Naive B cell (primary cell): ENCODE results near the gene GRIK4. TPM values are rescaled to one million over a fixed set of nuclear protein-coding genes. Genes with fewer than 3 reads are reported as not detected.

ENCODE experiments used
- ATAC-seq, 2 donors: fragments of 150-1000 bp; cut with Tn5 transposase; 2 replicates each; pipeline ENCODE4 v1.10.0; 2021; ENCODE audit warnings: low read depth in 2 of 2, mild to moderate bottlenecking in 2 of 2, moderate library complexity in 2 of 2
- DNase-seq: peaks from one replicate; pipeline ENCODE4 v3.0.0; 2022
- H3K27ac Mint-ChIP-seq, 6 donors: one replicate each; pipeline ENCODE4 v1.8.0; 2020 to 2022; ENCODE audit warnings: mild to moderate bottlenecking in 6 of 6, mixed read lengths in 6 of 6, moderate library complexity in 5 of 6, inconsistent platforms in 2 of 6
- H3K27me3 Mint-ChIP-seq, 3 donors: one replicate each; pipeline ENCODE4 v1.8.0; 2021 to 2022; ENCODE audit warnings: mixed read lengths in 3 of 3, mild to moderate bottlenecking in 1 of 3
- H3K36me3 Mint-ChIP-seq, 2 donors: one replicate each; pipeline ENCODE4 v1.8.0; 2020 to 2022; ENCODE audit warnings: mixed read lengths in 2 of 2, inconsistent platforms in 1 of 2, mild to moderate bottlenecking in 1 of 2
- H3K4me1 Mint-ChIP-seq, 3 donors: one replicate each; pipeline ENCODE4 v1.8.0; 2020 to 2022; ENCODE audit warnings: mixed read lengths in 3 of 3, inconsistent platforms in 1 of 3, mild to moderate bottlenecking in 1 of 3, moderate library complexity in 1 of 3
- H3K4me3 Mint-ChIP-seq, 8 donors: one replicate each; pipeline ENCODE4 v1.8.0; 2020 to 2022; ENCODE audit warnings: mild to moderate bottlenecking in 8 of 8, mixed read lengths in 8 of 8, moderate library complexity in 8 of 8, inconsistent platforms in 2 of 8
- H3K9me3 Mint-ChIP-seq, 7 donors: one replicate each; pipeline ENCODE4 v1.8.0; 2020 to 2022; ENCODE audit warnings: mixed read lengths in 7 of 7, mild to moderate bottlenecking in 5 of 7, inconsistent platforms in 2 of 7, moderate library complexity in 1 of 7
- polyA plus RNA-seq, 6 donors: library from polyadenylated mRNA; unstranded; fragments of 300-500 nt; fragmentation: Illumina TruSeq; gene quantifications; one replicate each; pipeline ENCODE4 v1.2.3, GENCODE V29; 2021; ENCODE audit warnings: low read depth in 6 of 6

The GRIK4 gene
- polyA plus RNA-seq, 6 donors from 2014 or later: 0.18 TPM; not detected in 5

GRCh38 chr11:120524536-120525085 is 13.1 kb downstream of the GRIK4 start:
- H3K36me3 Mint-ChIP-seq: no peaks in the 10 kb centered on the region
- H3K9me3 Mint-ChIP-seq: peaks cover 0 to 5% (median 4%) of the 10 kb centered on the region in 7 donors
- H3K4me3 Mint-ChIP-seq: peak overlapping the region in 1 of 8 donors; percentile 41
- DNase-seq (no peak), ATAC-seq (no peak)
- no peaks in the 10 kb centered on the region for H3K4me1 Mint-ChIP-seq
- H3K27ac Mint-ChIP-seq: no peak overlapping the region
- H3K27me3 Mint-ChIP-seq: peaks cover 30 to 53% (median 48%) of the 10 kb centered on the region in 3 donors

- Mint-ChIP-seq H3K36me3 (no peaks in the 10 kb centered on the region), H3K27me3 (peaks cover 28 to 53% (median 46%) of the 10 kb centered on the region in 3 donors), H3K27ac (no peak overlapping the region), H3K4me3 (no peak overlapping the region), H3K4me1 (no peaks in the 10 kb centered on the region), H3K9me3 (peaks cover 0 to 5% (median 4%) of the 10 kb centered on the region in 7 donors)
- DNase-seq: no peak
- no peak for ATAC-seq
Measured at GRCh38 chr11:120525261-120526171, 14.0 kb downstream of the GRIK4 start.

- H3K36me3 Mint-ChIP-seq: no peaks in the 10 kb centered on the region
- no peak for ATAC-seq
- peaks cover 28 to 53% (median 46%) of the 10 kb centered on the region in 3 donors for H3K27me3 Mint-ChIP-seq
- peaks cover 0 to 5% (median 4%) of the 10 kb centered on the region in 7 donors for H3K9me3 Mint-ChIP-seq
- no peak overlapping the region for H3K27ac Mint-ChIP-seq
- DNase-seq: no peak
- H3K4me1 Mint-ChIP-seq: no peaks in the 10 kb centered on the region
- H3K4me3 Mint-ChIP-seq: no peak overlapping the region
Measured at GRCh38 chr11:120526241-120526640, 14.7 kb downstream of the GRIK4 start.

- H3K27ac Mint-ChIP-seq: no peak overlapping the region
- H3K27me3 Mint-ChIP-seq: peaks cover 29 to 47% (median 40%) of the 10 kb centered on the region in 3 donors
- ATAC-seq (no peak), DNase-seq (no peak)
- H3K4me1 Mint-ChIP-seq: no peaks in the 10 kb centered on the region
- H3K9me3 Mint-ChIP-seq: peaks cover 0 to 5% (median 4%) of the 10 kb centered on the region in 7 donors
- H3K4me3 Mint-ChIP-seq: no peak overlapping the region
- H3K36me3 Mint-ChIP-seq: no peaks in the 10 kb centered on the region
Measured at GRCh38 chr11:120527111-120527761, 15.7 kb downstream of the GRIK4 start.

- peaks cover 0 to 5% (median 3%) of the 10 kb centered on the region in 7 donors for H3K9me3 Mint-ChIP-seq
- no peak overlapping the region for H3K4me3 Mint-ChIP-seq
- DNase-seq (no peak), ATAC-seq (no peak)
- H3K27ac Mint-ChIP-seq: no peak overlapping the region
- H3K27me3 Mint-ChIP-seq: peaks cover 28 to 56% (median 41%) of the 10 kb centered on the region in 3 donors
- H3K36me3 Mint-ChIP-seq: no peaks in the 10 kb centered on the region
- no peaks in the 10 kb centered on the region for H3K4me1 Mint-ChIP-seq
Measured at GRCh38 chr11:120528749-120529148, 17.2 kb downstream of the GRIK4 start.

DNA sequence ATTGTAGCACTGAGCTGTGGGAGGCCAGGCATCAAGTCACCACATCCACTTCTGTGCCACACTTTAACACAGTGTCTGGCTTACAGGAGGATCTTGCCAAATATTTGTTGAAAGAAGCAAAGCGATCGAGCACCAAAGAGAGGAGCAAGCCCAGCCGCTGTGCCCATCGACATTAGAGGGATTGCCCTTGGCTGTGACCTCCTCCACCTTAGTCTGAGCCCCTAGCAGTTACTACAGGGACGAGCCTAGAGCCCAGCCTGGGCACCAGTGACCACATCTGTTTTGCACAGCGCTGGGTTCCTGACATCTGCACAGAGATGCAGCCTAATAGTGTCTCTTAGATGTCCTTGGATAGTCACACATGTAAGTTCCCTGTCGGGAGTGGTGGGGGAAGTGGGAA is 17.7 kb downstream of the GRIK4 start:
- DNase-seq (no peak), ATAC-seq (no peak)
- Mint-ChIP-seq H3K9me3 (peaks cover 0 to 5% (median 3%) of the 10 kb centered on the region in 7 donors), H3K4me1 (no peaks in the 10 kb centered on the region), H3K27ac (peak overlapping the region in 1 of 6 donors; percentile 84), H3K36me3 (no peaks in the 10 kb centered on the region), H3K4me3 (no peak overlapping the region), H3K27me3 (peaks cover 28 to 57% (median 40%) of the 10 kb centered on the region in 3 donors)

GRCh38 chr11:120529911-120530310 is 18.4 kb downstream of the GRIK4 start:
- H3K27ac Mint-ChIP-seq: no peak overlapping the region
- H3K4me1 Mint-ChIP-seq: no peaks in the 10 kb centered on the region
- peaks cover 28 to 57% (median 43%) of the 10 kb centered on the region in 3 donors for H3K27me3 Mint-ChIP-seq
- H3K4me3 Mint-ChIP-seq: no peak overlapping the region
- ATAC-seq: no peak
- DNase-seq: no peak
- no peaks in the 10 kb centered on the region for H3K36me3 Mint-ChIP-seq
- H3K9me3 Mint-ChIP-seq: peaks cover 0 to 5% (median 3%) of the 10 kb centered on the region in 7 donors

DNA sequence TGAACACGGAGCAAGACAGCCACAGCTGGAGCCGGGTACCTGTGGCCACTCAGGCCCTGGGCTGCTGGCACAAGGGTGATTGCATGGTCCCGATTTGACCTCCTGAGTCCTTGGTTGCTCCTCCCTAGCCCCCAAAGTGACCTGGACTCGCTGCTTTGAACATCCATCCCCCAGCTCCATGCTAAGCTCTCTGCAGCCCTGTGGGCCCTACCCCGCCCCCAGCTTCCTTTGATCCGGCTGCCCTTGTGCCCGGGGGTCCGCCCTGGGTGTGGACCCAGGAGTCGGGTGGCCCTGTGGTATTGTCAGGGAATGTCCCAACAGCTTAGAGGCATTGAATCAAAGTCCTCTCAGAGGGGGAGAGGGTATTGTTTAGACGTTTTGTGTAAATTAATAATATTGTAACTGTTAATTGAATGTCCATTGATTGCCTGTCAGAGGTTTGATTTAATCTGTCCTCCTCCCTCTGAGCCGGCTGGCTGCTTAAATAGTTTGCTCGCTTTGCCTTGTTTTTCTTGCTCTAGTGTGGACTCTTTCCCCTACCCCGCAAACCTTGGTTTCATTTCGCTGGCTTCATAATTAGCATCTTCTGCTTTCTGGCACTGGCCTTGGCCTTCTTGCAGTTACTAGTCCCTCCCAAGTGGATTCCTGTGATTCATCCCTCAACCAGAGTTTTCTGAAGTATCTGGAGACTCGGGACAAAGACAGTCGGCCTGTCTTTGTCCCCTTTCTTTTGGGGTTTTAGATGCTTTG is 20.7 kb downstream of the GRIK4 start:
- no peaks in the 10 kb centered on the region for H3K4me1 Mint-ChIP-seq
- DNase-seq (no peak), ATAC-seq (no peak)
- no peak overlapping the region for H3K4me3 Mint-ChIP-seq
- no peak overlapping the region for H3K27ac Mint-ChIP-seq
- peaks cover 0 to 5% (median 3%) of the 10 kb centered on the region in 7 donors for H3K9me3 Mint-ChIP-seq
- peaks cover 28 to 48% (median 38%) of the 10 kb centered on the region in 3 donors for H3K27me3 Mint-ChIP-seq
- H3K36me3 Mint-ChIP-seq: no peaks in the 10 kb centered on the region

DNA sequence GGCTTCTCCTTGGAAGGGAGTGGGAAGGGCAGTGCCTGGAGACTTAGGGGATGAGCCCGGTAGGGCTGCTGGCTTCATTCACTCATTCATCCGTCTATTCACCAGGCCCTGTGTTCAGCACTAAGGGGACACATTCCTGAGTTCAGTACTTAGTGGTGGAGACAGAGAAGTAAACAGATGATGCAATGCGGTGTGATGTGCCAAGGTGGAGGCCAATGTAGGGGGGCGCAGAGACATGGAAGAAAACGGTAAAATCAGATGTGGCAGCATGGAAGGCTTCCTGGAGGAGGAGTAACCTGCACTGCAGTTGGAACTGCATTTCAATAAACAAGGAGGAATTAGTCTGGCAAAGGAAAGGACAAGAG is 21.3 kb downstream of the GRIK4 start:
- Mint-ChIP-seq H3K4me1 (peaks cover 0 to 2% (median 0%) of the 10 kb centered on the region in 3 donors), H3K27ac (no peak overlapping the region), H3K36me3 (no peaks in the 10 kb centered on the region), H3K9me3 (peaks cover 0 to 5% (median 3%) of the 10 kb centered on the region in 7 donors), H3K27me3 (peaks cover 32 to 48% (median 38%) of the 10 kb centered on the region in 3 donors), H3K4me3 (no peak overlapping the region)
- DNase-seq: no peak
- ATAC-seq: no peak

DNA sequence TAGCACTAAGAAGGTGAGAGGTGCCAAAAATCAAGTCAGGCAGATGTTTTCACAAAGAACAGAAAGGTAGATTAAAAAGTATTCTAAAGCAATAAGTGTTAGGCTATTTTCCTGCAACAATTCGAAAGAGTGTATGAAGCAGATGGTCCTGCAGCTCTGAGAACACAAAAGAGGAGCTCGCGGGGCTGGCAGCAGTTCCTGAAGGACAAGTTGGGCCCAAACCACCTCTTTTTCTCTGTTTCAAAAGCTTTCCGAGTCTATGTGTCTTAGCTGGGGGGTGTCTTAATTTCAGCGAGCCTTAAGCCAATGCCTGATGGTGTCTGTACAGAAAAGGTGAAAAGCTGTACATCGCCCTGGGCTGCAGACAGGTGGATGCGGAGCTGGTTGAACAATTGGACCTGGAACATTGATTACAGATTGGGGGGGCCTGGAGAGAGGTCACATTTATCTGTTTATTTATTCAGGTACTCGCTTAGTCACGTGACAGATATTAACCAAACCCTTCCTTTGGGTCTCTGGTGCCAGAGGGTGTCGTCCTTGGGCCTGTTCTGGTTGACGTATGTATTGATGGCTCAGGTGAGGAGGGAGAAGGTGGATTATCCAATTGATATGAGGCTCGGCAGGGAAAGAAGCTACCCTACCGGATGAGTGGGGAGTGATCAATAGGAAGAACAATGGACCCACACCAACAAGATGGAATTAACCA is 24.7 kb downstream of the GRIK4 start:
- Mint-ChIP-seq H3K4me1 (peaks cover 6 to 23% (median 10%) of the 10 kb centered on the region in 3 donors), H3K27ac (peak overlapping the region in 2 of 6 donors; percentile 47 to 77), H3K27me3 (peaks cover 14 to 34% (median 28%) of the 10 kb centered on the region in 3 donors), H3K4me3 (no peak overlapping the region), H3K36me3 (no peaks in the 10 kb centered on the region), H3K9me3 (no peaks in the 10 kb centered on the region)
- DNase-seq (no peak), ATAC-seq (no peak)

GRCh38 chr11:120536797-120537169 is 25.2 kb downstream of the GRIK4 start:
- peaks cover 13 to 34% (median 28%) of the 10 kb centered on the region in 3 donors for H3K27me3 Mint-ChIP-seq
- ATAC-seq: no peak
- H3K27ac Mint-ChIP-seq: peak overlapping the region in 1 of 6 donors; percentile 44

DNA sequence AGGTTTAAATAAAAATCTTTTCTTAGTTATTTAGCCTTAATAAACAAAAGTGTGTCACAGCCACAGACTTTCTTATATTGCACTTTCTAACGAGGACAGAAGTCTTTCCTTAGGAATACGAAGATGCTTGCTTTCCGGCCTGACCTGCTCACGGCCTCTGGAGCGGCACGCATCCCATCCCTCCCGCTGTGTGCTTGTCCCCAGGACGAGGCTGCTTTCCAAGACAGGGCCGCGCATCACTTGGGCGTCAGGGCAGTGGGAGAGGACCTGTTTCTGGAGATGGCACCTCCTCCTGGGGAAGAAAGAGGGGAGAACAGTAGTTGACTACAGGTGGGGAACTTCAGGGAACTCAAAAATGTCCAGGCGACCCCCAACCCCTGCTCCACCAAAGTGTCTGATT is 26.4 kb downstream of the GRIK4 start:
- H3K4me3 Mint-ChIP-seq: no peak overlapping the region
- DNase-seq (no peak), ATAC-seq (no peak)
- H3K27me3 Mint-ChIP-seq: peaks cover 6 to 25% (median 19%) of the 10 kb centered on the region in 3 donors
- H3K4me1 Mint-ChIP-seq: peaks cover 6 to 23% (median 14%) of the 10 kb centered on the region in 3 donors
- H3K36me3 Mint-ChIP-seq: no peaks in the 10 kb centered on the region
- peaks cover 0 to 8% (median 2%) of the 10 kb centered on the region in 7 donors for H3K9me3 Mint-ChIP-seq
- no peak overlapping the region for H3K27ac Mint-ChIP-seq

More at GRCh38 chr11:120536797-120537169, 25.2 kb downstream of the GRIK4 start:
- Mint-ChIP-seq H3K9me3 (peaks cover 0 to 2% (median 0%) of the 10 kb centered on the region in 7 donors), H3K4me1 (peaks cover 6 to 23% (median 10%) of the 10 kb centered on the region in 3 donors), H3K4me3 (peak overlapping the region in 1 of 8 donors; percentile 47), H3K36me3 (no peaks in the 10 kb centered on the region)
- no peak for DNase-seq
